ENCODE results near the gene C11orf24.

The C11orf24 gene

GRCh38 chr11:68212421-68213134, 59.2 kb downstream of the C11orf24 start:
- H3K4me3 ChIP-seq (replicated peaks; ENCODE audit: low read depth, low read length) = peak overlapping the region; percentile 69
- no peak for TF ChIP-seq CTCF (IDR thresholded peaks at IDR 0.05; ENCODE audit: low read depth, low read length, missing control alignments)
- DNase-seq (ENCODE audit: extremely low read depth, low read depth) = peak; percentile 27

GRCh38 chr11:68211546-68211945, 60.2 kb downstream of the C11orf24 start:
- DNase-seq (ENCODE audit: extremely low read depth, low read depth) = no peak
- TF ChIP-seq CTCF (IDR thresholded peaks at IDR 0.05; ENCODE audit: low read depth, low read length, missing control alignments) = no peak
- peak overlapping the region; percentile 69 for H3K4me3 ChIP-seq (replicated peaks; ENCODE audit: low read depth, low read length)
